Gastrocnemius medialis (tissue), 4 donors: Measurements from ENCODE around the gene CALML4.

ENCODE experiments used
- POLR2A ChIP-seq, 2 donors: fragments of 450-650 bp; IDR thresholded peaks; one replicate each; pipeline ENCODE4 v1.6.1; 2017; ENCODE audit warnings: antibody characterized with exemption in 2 of 2, mild to moderate bottlenecking in 2 of 2, moderate library complexity in 2 of 2
- TF ChIP-seq, protein P1 (sequence below), 5 experiments: fragments of 450-650 bp in 3 of 5; fragments of 200-600 bp in 2 of 5; sonication (generic) in 2 of 5; IDR thresholded peaks in 4 of 5; conservative IDR thresholded peaks in 1 of 5; 1 replicate in 4 of 5; 2 replicates in 1 of 5; pipeline ENCODE4 v1.5.1; 2016 to 2019; ENCODE audit warnings: antibody characterized with exemption in 5 of 5, mild to moderate bottlenecking in 3 of 5, moderate library complexity in 3 of 5

DNA sequence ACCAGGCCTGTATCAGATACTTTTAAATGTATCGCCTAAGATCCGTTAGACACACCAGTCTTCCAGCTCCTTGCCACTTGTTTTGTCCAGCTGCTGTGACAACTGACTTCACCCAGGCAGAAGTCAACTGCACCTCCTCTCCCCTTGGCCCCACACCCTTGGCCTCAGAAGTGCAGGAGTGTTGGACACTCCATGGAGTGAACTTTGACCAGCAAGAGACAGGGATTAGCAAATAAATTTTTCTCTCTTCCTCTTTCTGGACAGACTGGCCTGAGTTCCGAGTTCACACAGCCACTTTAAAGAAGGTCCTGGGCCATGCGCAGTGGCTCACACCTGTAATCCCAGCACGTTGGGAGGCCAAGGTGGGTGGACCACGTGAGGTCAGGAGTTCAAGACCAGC is 27.3 kb upstream of the CALML4 start:
- TF ChIP-seq, protein P1, sequence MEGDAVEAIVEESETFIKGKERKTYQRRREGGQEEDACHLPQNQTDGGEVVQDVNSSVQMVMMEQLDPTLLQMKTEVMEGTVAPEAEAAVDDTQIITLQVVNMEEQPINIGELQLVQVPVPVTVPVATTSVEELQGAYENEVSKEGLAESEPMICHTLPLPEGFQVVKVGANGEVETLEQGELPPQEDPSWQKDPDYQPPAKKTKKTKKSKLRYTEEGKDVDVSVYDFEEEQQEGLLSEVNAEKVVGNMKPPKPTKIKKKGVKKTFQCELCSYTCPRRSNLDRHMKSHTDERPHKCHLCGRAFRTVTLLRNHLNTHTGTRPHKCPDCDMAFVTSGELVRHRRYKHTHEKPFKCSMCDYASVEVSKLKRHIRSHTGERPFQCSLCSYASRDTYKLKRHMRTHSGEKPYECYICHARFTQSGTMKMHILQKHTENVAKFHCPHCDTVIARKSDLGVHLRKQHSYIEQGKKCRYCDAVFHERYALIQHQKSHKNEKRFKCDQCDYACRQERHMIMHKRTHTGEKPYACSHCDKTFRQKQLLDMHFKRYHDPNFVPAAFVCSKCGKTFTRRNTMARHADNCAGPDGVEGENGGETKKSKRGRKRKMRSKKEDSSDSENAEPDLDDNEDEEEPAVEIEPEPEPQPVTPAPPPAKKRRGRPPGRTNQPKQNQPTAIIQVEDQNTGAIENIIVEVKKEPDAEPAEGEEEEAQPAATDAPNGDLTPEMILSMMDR (IDR thresholded peaks at IDR 0.05 in 4 of 5, conservative IDR thresholded peaks at IDR 0.05 in 1 of 5), result no peak
- TF ChIP-seq POLR2A (IDR thresholded peaks at IDR 0.05), result no peak
